Transverse colon (tissue), 4 donors: ENCODE data around the gene MTREX. TPM values are rescaled to one million over a fixed set of nuclear protein-coding genes. Genes with fewer than 3 reads are reported as not detected.
"Not testable (repeated sequence)": the region's sequence is repeated elsewhere in the genome, so short reads cannot be mapped to it uniquely, and the experiment has no call there.

ENCODE experiments used
- DNase-seq: peaks from one replicate; pipeline ENCODE4 v3.0.0-alpha.2; 2019
- H3K27ac ChIP-seq, 4 donors: fragments of 200-600 bp; sonication (generic); 2 replicates each; pipeline ENCODE4 v1.5.1; 2016 to 2018; ENCODE audit warnings: inconsistent platforms in 4 of 4
- H3K27me3 ChIP-seq: fragments of 200-600 bp; sonication (generic); 2 replicates; pipeline ENCODE4 v1.5.1; 2017; ENCODE audit warnings: inconsistent platforms
- H3K36me3 ChIP-seq, 4 donors: fragments of 200-600 bp; sonication (generic); 2 replicates each; pipeline ENCODE4 v1.5.1; 2017 to 2019; ENCODE audit warnings: inconsistent platforms in 4 of 4
- H3K4me1 ChIP-seq, 4 donors: fragments of 200-600 bp; sonication (generic); 2 replicates each; pipeline ENCODE4 v1.5.1; 2017 to 2020; ENCODE audit warnings: inconsistent platforms in 4 of 4
- H3K4me3 ChIP-seq, 4 donors: fragments of 200-600 bp; sonication (generic); 1 replicate in 1 of 4; 2 replicates in 3 of 4; pipeline versions ENCODE4 v1.5.1 to v1.6.1; 2017 to 2019; ENCODE audit warnings: inconsistent platforms in 4 of 4
- H3K9me3 ChIP-seq, 2 donors: fragments of 200-600 bp; sonication (generic); 2 replicates each; pipeline ENCODE4 v1.5.1; 2017 to 2019; ENCODE audit warnings: inconsistent platforms in 2 of 2
- EP300 ChIP-seq: sonication (generic); formaldehyde crosslinking; IDR thresholded peaks from one replicate; pipeline ENCODE4 v1.6.1; 2017; ENCODE audit warnings: antibody characterized with exemption, low read depth
- POLR2A ChIP-seq: fragments of 450-650 bp; IDR thresholded peaks from one replicate; pipeline ENCODE4 v1.6.1; 2016; ENCODE audit warnings: antibody characterized with exemption, mild to moderate bottlenecking, moderate library complexity
- POLR2AphosphoS5 ChIP-seq, 3 donors: sonication (generic); formaldehyde crosslinking; IDR thresholded peaks; one replicate each; pipeline ENCODE4 v1.6.1; 2016; ENCODE audit warnings: antibody characterized with exemption in 3 of 3
- WGBS, 2 donors: methylation state at CpG; one replicate each; pipeline ENCODE4 v1.1.5; 2018; ENCODE audit warnings: low coverage in 1 of 2; 5-methylcytosine and 5-hydroxymethylcytosine counted together
- in situ Hi-C, 4 donors: fragments of 200-750 bp; cut with MboI; loops; one replicate each; pipeline versions ENCODE4 v1.15.0 to v1.15.1; 2017; ENCODE audit warnings: low sequenced_read_pairs in 3 of 4, low pct_ligation_motif_present in 1 of 4, low pct_unique_long_range_greater_than_20kb in 1 of 4
- intact Hi-C: fragments of 100-400 bp; cut with DNase I; formaldehyde crosslinking; loops from one replicate; pipeline ENCODE4 v1.15.1; 2023; ENCODE audit warnings: low total_unique reads
- total RNA-seq, 4 donors: library from RNA; depleted of rRNA; stranded (reverse); fragments of >200 nt; gene quantifications; one replicate each; pipeline ENCODE4 v1.1.0, GENCODE V29; 2016
- TF ChIP-seq, protein P1 (sequence below), 5 experiments: fragments of 200-600 bp in 3 of 5; fragments of 450-650 bp in 2 of 5; sonication (generic) in 3 of 5; IDR thresholded peaks; 1 replicate in 2 of 5; 2 replicates in 3 of 5; pipeline ENCODE4 v1.5.1; 2016 to 2017; ENCODE audit warnings: antibody characterized with exemption in 5 of 5, inconsistent platforms in 3 of 5, mild to moderate bottlenecking in 2 of 5, moderate library complexity in 1 of 5

Gene MTREX
- total RNA-seq, 4 donors from 2014 or later: 29.5 to 85.9 (median 65.5) TPM

DNA sequence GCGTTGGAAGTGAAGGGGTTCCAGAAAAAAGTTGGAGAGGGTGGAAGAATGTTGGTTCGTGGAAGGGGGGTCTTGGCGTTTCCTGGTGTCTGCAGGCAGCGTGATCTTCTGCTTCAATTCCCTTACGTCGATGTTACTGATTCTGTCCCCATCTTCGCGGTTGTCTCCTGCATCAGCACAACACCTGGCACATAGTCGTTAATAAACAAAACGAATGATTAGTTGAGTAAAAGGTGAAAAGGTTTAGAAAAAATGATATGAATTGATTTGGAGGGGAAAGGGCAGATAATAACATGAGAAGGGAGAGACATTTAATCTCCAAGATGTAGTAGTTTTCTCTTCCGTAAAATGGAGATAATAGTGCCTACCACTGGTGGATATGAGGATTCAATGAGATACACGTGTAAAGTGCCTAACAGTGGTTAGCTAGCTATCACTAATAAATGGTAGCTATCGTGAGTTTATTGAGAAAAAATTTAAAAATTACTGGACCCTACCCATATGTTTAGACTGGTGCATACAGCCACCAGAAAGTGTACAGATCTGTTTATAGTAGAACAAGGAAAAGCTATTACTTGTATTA lies 556 bp downstream of the MTREX start:
- peaks cover 25 to 59% (median 38%) of the 10 kb centered on the region in 4 donors for H3K4me1 ChIP-seq
- WGBS, 2 donors: 0% methylated on average over 13 of the region's 13 CpGs
- H3K27ac ChIP-seq: peak overlapping the region; percentile 89 to 98 (median 95)
- H3K4me3 ChIP-seq: peak overlapping the region; percentile 60 to 88 (median 84)
- intact Hi-C loops: no loop called here
- H3K9me3 ChIP-seq: no peaks in the 10 kb centered on the region
- no peaks in the 10 kb centered on the region for H3K27me3 ChIP-seq
- TF ChIP-seq EP300 (no peak), POLR2AphosphoS5 (IDR thresholded peaks at IDR 0.05) (no peak), POLR2A (no peak)
- TF ChIP-seq, protein P1, sequence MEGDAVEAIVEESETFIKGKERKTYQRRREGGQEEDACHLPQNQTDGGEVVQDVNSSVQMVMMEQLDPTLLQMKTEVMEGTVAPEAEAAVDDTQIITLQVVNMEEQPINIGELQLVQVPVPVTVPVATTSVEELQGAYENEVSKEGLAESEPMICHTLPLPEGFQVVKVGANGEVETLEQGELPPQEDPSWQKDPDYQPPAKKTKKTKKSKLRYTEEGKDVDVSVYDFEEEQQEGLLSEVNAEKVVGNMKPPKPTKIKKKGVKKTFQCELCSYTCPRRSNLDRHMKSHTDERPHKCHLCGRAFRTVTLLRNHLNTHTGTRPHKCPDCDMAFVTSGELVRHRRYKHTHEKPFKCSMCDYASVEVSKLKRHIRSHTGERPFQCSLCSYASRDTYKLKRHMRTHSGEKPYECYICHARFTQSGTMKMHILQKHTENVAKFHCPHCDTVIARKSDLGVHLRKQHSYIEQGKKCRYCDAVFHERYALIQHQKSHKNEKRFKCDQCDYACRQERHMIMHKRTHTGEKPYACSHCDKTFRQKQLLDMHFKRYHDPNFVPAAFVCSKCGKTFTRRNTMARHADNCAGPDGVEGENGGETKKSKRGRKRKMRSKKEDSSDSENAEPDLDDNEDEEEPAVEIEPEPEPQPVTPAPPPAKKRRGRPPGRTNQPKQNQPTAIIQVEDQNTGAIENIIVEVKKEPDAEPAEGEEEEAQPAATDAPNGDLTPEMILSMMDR (IDR thresholded peaks at IDR 0.05): no peak
- in situ Hi-C loops: no loop called here
- H3K36me3 ChIP-seq: no peaks in the 10 kb centered on the region
- DNase-seq: peak; percentile 13

DNA sequence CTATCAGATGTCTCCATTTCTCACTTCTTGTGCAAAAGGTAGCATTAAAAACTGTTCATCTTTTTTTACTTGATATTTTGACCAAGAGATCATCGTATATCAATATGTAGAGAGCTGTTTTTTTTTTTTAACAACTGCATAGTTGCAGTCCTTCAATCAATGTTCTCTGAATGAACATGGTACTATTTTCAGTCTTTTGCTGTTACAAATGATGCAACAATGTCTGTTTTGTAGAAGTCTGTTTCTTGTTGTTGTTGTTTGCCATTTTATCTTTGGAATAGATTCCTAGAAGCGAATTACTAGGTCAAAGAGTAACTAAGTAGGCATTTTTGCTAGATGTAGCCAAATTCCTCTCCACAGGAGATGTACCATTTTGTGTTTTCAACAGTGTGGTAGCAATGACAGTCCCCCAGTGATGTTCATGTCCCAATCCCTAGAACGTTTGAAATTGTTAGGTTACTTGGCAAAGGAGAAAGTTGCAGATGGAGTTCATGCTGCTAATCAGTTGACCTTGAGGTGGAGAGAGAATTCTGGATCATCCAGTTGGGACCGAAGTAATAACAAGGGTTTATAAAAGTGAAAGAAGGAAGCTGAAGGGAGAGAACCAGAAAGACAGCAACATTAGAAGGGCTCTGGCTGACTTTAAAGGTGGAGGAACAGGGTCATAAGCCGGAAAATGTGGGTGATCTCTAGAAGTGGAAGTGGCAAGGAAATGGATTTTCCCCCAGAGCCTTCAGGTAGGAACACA lies 6.3 kb downstream of the MTREX start:
- Histone ChIP-seq H3K27me3 (no peaks in the 10 kb centered on the region), H3K9me3 (no peaks in the 10 kb centered on the region), H3K36me3 (no peaks in the 10 kb centered on the region), H3K4me3 (no peak overlapping the region), H3K4me1 (peaks cover 9 to 35% (median 18%) of the 10 kb centered on the region in 4 donors), H3K27ac (no peak overlapping the region)
- intact Hi-C loops: no loop called here
- TF ChIP-seq EP300 (no peak), POLR2AphosphoS5 (IDR thresholded peaks at IDR 0.05) (no peak), POLR2A (no peak)
- TF ChIP-seq, protein P1 (IDR thresholded peaks at IDR 0.05): no peak
- WGBS, 2 donors: 69 to 71% methylated on average over 5 of the region's 5 CpGs
- no peak for DNase-seq
- in situ Hi-C loops: no loop called here

DNA sequence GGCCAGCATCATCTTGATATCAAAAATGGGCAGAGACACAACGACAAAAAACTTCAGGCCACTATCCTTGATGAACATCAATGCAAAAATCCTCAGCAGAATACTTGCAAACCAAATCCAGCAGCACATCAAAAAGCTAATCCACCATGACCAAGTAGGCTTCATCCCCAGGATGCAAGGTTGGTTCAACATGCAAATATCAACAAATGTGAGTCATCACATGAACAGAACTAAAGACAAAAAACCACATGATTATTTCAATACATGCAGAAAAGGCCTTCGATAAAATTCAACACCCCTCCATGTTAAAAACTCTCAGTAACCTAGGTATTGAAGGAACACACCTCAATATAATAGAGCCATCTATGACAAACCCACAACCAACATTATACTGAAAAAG lies 8.5 kb downstream of the MTREX start:
- DNase-seq: no peak
- in situ Hi-C loops: no loop called here
- no peaks in the 10 kb centered on the region for H3K9me3 ChIP-seq
- WGBS, 2 donors: 97 to 100% methylated on average over 2 of the region's 2 CpGs
- no peak overlapping the region for H3K27ac ChIP-seq
- no peaks in the 10 kb centered on the region for H3K36me3 ChIP-seq
- H3K4me3 ChIP-seq: no peak overlapping the region
- H3K27me3 ChIP-seq: no peaks in the 10 kb centered on the region
- intact Hi-C loops: no loop called here
- no peak for TF ChIP-seq POLR2A
- peaks cover 0 to 22% (median 4%) of the 10 kb centered on the region in 4 donors for H3K4me1 ChIP-seq

DNA sequence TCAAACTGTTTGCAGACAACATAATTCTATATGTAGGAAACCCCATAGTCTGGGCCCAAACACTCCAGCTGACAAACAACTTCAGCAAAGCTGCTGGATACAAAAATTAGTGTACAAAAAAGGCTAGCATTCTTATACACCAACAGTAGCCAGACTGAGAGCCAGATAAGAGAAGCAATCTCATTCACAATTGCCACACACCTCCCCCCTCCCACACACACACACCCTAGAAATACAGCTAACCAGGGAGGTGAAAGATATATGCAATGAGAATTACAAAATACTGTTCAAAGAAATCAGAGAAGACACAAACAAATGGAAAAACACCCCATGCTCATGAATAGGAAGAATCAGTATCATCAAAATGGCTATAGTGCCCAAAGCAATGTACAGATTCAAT lies 9.0 kb downstream of the MTREX start:
- TF ChIP-seq EP300 (no peak), POLR2A (no peak), POLR2AphosphoS5 (IDR thresholded peaks at IDR 0.05) (no peak)
- TF ChIP-seq, protein P1 (IDR thresholded peaks at IDR 0.05): no peak

DNA sequence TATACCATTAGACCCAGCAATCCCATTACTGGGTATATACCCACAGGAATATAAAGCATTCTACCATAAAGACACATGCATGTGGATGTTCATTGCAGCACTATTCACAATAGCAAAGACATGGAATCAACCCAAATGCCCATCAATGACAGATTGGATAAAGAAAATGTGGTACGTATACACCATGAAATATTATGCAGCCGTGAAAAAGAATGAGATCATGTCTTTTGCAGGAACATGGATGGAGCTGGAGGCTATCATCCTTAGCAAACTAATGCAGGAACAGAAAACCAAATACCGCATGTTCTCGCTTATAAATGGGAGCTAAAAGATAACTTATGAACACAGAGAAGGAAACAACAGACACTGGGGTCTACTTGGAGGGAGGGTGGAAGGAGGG lies 10.4 kb downstream of the MTREX start:
- DNase-seq, H3K4me3 ChIP-seq, H3K36me3 ChIP-seq, intact Hi-C loops, H3K27ac ChIP-seq, H3K9me3 ChIP-seq, in situ Hi-C loops, H3K27me3 ChIP-seq: not testable (repeated sequence)
- peaks cover 0 to 22% (median 4%) of the 10 kb centered on the region in 4 donors for H3K4me1 ChIP-seq
- WGBS, 2 donors: 96% methylated on average over 4 of the region's 4 CpGs

More for the DNA sequence above, 9.0 kb downstream of the MTREX start:
- no peaks in the 10 kb centered on the region for H3K36me3 ChIP-seq
- DNase-seq: no peak
- H3K27ac ChIP-seq: no peak overlapping the region
- in situ Hi-C loops: no loop called here
- intact Hi-C loops: no loop called here
- H3K4me3 ChIP-seq: no peak overlapping the region
- no peaks in the 10 kb centered on the region for H3K27me3 ChIP-seq
- H3K4me1 ChIP-seq: peaks cover 0 to 22% (median 4%) of the 10 kb centered on the region in 4 donors
- no peaks in the 10 kb centered on the region for H3K9me3 ChIP-seq
